ENCODE data around the gene NTRK3.

NTRK3 gene

DNA sequence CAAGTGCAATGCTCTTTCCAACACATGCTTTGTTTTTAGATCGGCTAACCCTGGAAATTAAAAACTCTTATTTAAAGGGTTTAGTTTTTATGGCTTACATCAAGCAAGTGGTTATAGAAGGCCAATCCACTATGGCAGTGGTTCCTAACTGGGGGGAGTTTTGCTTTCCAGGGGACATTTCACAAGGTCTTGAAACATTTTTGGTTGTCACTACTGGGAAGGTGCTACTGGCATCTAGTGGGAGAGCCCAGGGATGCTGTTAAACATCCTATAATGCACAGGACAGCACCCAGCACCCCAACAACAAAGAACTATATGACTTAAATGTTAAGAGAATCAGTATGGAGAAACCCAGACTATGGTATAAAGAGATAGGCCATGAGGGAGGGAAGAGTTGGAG is 439.0 kb downstream of the NTRK3 start:
- DNase-seq (ENCODE audit: low spot score): no peak

DNA sequence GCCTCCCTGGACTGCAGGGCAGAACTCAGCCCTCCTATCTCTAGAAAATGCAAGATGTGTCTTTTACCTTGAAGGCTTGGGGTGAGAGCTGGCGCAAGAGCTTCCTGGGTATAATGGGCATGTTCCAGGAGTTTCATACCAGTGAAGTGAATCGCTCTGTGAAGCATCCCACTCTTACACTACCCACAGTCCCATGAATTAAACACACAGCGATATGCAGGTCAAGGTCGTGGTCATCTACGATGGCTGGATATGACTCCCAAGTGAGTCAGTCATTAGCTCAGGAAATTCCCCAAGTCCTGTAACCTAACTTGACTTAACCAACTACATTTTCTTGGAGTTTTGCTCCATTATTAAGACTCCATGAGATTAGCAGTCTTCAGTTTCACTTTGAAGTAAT is 439.7 kb downstream of the NTRK3 start:
- DNase-seq (ENCODE audit: low spot score): no peak

DNA sequence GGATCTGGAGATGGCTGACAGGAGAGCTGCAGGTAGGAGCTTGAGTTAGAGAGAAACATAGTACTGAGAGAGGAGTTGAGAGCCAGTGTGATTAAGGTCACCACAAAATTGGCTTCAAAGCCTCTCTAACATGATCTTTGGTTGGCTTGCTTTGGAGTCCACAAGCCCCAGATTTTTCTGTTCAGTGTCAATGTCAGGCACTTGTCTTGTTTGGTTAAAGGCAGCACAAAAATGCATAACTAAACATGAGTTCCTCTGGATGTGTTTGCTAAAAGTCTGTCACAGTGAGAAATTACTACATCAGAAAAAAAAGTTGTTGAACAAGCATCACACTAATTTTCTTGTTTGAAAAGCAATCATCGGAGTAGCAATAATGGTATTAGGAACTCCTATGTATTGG is 440.5 kb downstream of the NTRK3 start:
- no peak for DNase-seq (ENCODE audit: low spot score)
